ENCODE results near the gene RPL36.
"Not testable (repeated sequence)": the region's sequence is repeated elsewhere in the genome, so short reads cannot be mapped to it uniquely, and the experiment has no call there.

The RPL36 gene

GRCh38 chr19:5674714-5675113, 15.4 kb upstream of the RPL36 start:
- no peak for DNase-seq

- no peak for DNase-seq
Observed at GRCh38 chr19:5676105-5676771, 13.9 kb upstream of the RPL36 start.

- DNase-seq = no peak
Observed at GRCh38 chr19:5676772-5677105, 13.4 kb upstream of the RPL36 start.

- no peak for DNase-seq
Observed at GRCh38 chr19:5677136-5677535, 13.0 kb upstream of the RPL36 start.

- DNase-seq = no peak
Observed at GRCh38 chr19:5677580-5677979, 12.5 kb upstream of the RPL36 start.

- no peak for DNase-seq
Observed at GRCh38 chr19:5678071-5678718, 11.9 kb upstream of the RPL36 start.

- no peak for DNase-seq
Observed at GRCh38 chr19:5679289-5680083, 10.6 kb upstream of the RPL36 start.

GRCh38 chr19:5680084-5680436, 10.0 kb upstream of the RPL36 start:
- peak in 1 of 14 donors; percentile 62 for DNase-seq

GRCh38 chr19:5680437-5681368, 9.4 kb upstream of the RPL36 start, which contains the start of the genes HSD11B1L and MICOS13:
TSS of gene HSD11B1L (plus strand) at chr19:5681027. CDS start at chr19:5684833, 3,806 bp downstream.
TSS of gene MICOS13 (minus strand) at chr19:5680516. CDS start at chr19:5680486, 30 bp downstream.
- peak; percentile 96 to 100 (median 99) for DNase-seq

- no peak for DNase-seq
Observed at GRCh38 chr19:5681391-5682106, 8.5 kb upstream of the RPL36 start.

GRCh38 chr19:5682107-5682482, 8.0 kb upstream of the RPL36 start:
- no peak for DNase-seq

GRCh38 chr19:5683177-5683886, 6.8 kb upstream of the RPL36 start:
- DNase-seq = no peak

GRCh38 chr19:5684694-5685430, 5.2 kb upstream of the RPL36 start:
- DNase-seq = no peak

- peak in 1 of 14 donors; percentile 71 for DNase-seq
Observed at GRCh38 chr19:5686326-5686646, 3.8 kb upstream of the RPL36 start.

GRCh38 chr19:5686647-5687359, 3.3 kb upstream of the RPL36 start:
- peak; percentile 51 to 92 (median 84) for DNase-seq

- DNase-seq = no peak
Observed at GRCh38 chr19:5687360-5688198, 2.5 kb upstream of the RPL36 start.

- DNase-seq = not testable (repeated sequence)
Observed at GRCh38 chr19:5688262-5688881, 1.7 kb upstream of the RPL36 start.

All from C1 segment of cervical spinal cord (tissue), 14 donors.